ENCODE data around the gene SRBD1.

SRBD1 gene

DNA sequence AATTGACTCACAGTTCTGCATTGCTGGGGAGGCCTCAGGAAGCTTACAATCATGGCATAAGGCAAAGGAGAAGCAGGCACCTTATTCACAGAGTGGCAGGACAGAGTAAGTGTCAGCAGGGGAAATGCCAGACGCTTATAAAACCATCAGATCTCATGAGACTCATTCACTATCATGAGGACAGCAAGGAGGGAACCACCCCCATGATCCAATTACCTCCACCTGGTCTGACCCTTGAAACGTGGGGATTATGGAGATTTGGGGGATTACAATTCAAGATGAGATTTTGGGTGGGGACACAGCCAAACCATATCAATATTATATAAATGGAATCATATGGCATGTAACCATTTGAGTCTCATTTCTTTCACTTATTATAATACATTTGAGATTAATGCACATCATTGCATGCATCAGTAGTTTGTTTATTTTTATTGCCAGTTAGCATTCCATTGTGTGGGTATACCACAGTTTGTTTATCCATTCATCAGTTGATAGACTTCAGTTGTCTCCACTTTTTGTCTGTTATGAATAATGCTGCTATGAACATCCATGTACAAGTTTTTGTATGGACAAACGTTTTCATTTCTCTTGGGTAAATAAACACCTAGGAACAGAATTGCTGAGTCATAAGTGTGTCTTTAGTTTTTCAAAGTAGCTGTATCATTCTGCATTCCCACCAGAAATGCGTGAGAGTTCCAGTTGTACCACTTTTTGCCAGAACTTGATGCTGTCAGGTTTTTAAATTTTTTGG, 5.8 kb upstream of the SRBD1 start:
- peaks cover 3% of the 10 kb centered on the region for H3K27me3 Mint-ChIP-seq
- H3K4me3 Mint-ChIP-seq = no peak overlapping the region
- H3K4me1 Mint-ChIP-seq = no peaks in the 10 kb centered on the region
- H3K27ac Mint-ChIP-seq = no peak overlapping the region
- no peaks in the 10 kb centered on the region for H3K9me3 Mint-ChIP-seq
- H3K36me3 Mint-ChIP-seq = no peaks in the 10 kb centered on the region

DNA sequence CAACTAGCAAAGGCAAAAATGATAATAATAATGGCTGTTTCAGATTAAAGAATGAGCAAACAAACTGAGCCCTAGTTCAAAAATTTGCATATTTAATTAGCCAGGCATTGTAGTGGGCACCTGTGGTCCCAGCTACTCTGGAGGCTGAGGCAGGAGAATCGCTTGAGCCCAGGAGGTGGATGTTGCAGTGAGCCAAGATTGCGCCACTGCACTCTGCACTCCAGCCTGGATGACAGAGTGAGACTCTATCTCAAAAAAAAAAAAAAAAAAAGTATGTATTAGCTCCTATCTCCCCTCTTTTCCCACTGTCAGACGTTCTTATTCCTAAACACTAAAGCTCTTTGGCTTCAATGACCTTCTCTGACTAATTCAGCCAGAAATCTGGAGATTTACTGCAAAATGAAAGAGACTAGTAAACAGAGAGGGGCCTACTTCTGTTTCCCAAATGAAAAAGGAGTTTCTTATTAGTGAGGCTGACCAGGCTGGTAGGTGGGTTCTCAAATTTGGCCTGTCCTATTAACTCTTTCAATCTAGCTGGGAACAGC, 3.9 kb upstream of the SRBD1 start:
- Mint-ChIP-seq H3K9me3 (no peaks in the 10 kb centered on the region), H3K27ac (no peak overlapping the region), H3K36me3 (no peaks in the 10 kb centered on the region)

DNA sequence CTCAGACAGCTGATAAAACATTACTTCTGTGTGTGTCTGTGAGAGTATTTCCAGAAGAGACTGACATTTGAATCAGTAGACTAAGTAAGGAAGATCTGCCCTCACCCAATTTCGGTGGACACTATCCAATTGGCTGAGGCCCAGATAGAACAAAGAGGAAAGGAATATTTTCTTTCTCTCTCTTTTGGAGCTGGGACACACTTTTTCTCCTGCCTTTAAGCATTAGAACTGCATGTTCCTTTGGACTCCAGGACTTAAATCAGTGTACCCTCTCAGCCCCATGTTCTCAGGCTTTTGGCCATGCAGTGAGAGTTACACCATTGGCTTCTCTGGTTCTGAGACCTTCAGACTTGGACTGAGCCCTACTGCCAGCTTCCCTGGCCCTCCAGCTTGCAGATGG, 3.3 kb upstream of the SRBD1 start:
- peaks cover 17% of the 10 kb centered on the region for H3K4me1 Mint-ChIP-seq

More for the DNA sequence above, 3.9 kb upstream of the SRBD1 start:
- no peaks in the 10 kb centered on the region for H3K27me3 Mint-ChIP-seq
- H3K4me3 Mint-ChIP-seq = no peak overlapping the region
- H3K4me1 Mint-ChIP-seq = peaks cover 11% of the 10 kb centered on the region

DNA sequence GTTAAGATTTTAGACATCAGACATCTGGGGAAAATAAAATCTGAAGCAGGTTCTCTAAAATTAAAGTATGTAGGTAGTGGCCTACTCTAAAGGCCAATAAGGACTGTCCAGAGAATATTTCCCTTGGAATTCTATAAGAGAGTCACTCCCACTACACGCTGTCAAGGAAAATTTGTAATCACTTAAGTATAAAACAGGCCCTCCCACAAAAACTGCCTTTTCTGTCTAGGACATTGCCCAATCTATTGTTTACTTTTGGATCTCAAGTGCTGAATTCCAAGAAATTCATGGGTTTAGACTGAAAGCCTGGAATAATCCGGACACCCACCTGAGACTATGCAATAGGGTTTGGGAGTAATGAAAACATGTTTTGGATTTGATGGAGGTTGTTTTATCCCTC, 1.7 kb upstream of the SRBD1 start:
- Mint-ChIP-seq H3K4me3 (no peak overlapping the region), H3K9me3 (no peaks in the 10 kb centered on the region), H3K27me3 (no peaks in the 10 kb centered on the region), H3K27ac (peak overlapping the region; percentile 11), H3K36me3 (no peaks in the 10 kb centered on the region), H3K4me1 (peaks cover 29% of the 10 kb centered on the region)

More for the DNA sequence above, 3.3 kb upstream of the SRBD1 start:
- H3K4me3 Mint-ChIP-seq = no peak overlapping the region
- H3K27me3 Mint-ChIP-seq = no peaks in the 10 kb centered on the region
- H3K27ac Mint-ChIP-seq = no peak overlapping the region
- H3K36me3 Mint-ChIP-seq = no peaks in the 10 kb centered on the region
- no peaks in the 10 kb centered on the region for H3K9me3 Mint-ChIP-seq

DNA sequence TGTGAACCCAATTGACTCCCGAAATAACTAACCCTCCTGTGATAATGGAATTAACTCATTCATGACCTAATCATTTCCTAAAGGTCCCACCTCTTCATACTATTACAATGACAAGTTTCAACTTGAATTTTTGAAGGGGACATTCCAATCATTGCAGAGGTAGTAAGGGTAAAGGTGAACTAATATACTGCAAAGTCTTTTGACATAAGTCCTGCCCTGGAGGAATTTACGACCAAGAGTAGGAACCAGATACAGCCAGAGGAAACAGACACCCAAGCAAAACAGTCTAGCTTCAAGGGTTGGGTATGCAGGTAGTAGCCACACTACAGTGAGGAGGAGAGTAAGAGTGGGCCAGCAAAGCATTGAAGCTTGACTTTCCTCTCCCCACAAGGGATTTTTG, 1.2 kb upstream of the SRBD1 start:
- H3K27ac Mint-ChIP-seq = no peak overlapping the region
- peaks cover 31% of the 10 kb centered on the region for H3K4me1 Mint-ChIP-seq
- H3K4me3 Mint-ChIP-seq = no peak overlapping the region
- H3K9me3 Mint-ChIP-seq = no peaks in the 10 kb centered on the region
- H3K36me3 Mint-ChIP-seq = no peaks in the 10 kb centered on the region
- H3K27me3 Mint-ChIP-seq = no peaks in the 10 kb centered on the region

DNA sequence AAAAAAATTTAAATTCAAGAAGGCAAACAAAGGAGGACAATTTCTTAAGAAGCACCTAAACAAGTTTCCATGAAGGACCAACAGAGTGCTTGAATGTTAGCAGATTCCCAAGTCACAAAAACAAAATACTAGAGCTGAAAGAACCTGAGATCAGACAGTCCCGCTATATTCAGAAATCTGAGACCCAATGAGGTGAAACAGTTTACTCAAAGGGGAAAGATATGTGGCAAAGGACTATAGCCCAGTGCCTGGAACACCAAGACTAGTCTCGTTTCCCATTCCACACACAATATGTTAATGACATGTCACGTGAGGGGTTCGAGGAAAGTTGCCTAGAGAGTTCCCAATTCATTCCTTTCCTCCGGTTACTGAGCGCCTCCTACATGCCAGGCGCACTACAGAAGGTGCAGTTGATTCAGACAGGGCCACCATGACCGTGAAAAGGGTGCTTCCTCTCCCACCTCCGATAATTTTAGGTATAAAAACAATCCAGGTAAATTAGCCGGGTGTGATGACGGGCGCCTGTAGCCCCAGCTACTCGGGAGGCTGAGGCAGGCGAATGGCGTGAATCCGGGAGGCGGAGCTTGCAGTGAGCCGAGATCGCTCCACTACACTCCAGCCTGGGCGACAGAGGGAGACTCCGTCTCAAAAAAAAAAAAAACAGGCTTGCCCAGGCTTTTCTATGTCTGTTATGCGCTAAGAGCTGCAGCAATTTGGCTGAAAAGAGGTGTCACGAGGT, 617 bp downstream of the SRBD1 start:
- Mint-ChIP-seq H3K4me1 (peaks cover 35% of the 10 kb centered on the region), H3K9me3 (no peaks in the 10 kb centered on the region), H3K36me3 (no peaks in the 10 kb centered on the region), H3K27ac (peak overlapping the region; percentile 96), H3K27me3 (no peaks in the 10 kb centered on the region), H3K4me3 (peak overlapping the region; percentile 97)

DNA sequence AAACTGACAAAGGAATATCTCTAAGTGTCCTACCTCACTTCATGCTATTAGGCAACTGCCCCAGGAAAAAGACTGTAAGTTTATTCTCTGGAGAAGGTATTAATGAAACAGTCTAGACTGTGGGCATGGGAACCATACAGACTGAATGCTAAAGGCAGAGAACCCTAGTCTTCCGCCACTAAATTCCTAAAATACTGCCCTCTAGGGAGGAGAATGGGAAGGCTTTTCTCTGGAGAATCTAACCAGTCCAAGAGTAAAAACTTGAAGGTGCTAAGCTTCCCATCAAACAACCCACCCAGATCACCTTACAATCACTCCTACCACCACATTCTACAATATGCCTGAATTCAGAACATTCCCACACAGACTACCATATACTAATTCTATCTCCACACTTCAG, 3.4 kb downstream of the SRBD1 start:
- H3K27ac Mint-ChIP-seq = no peak overlapping the region
- peaks cover 35% of the 10 kb centered on the region for H3K4me1 Mint-ChIP-seq
- no peaks in the 10 kb centered on the region for H3K27me3 Mint-ChIP-seq
- H3K9me3 Mint-ChIP-seq = no peaks in the 10 kb centered on the region
- no peak overlapping the region for H3K4me3 Mint-ChIP-seq
- H3K36me3 Mint-ChIP-seq = peaks cover 11% of the 10 kb centered on the region

DNA sequence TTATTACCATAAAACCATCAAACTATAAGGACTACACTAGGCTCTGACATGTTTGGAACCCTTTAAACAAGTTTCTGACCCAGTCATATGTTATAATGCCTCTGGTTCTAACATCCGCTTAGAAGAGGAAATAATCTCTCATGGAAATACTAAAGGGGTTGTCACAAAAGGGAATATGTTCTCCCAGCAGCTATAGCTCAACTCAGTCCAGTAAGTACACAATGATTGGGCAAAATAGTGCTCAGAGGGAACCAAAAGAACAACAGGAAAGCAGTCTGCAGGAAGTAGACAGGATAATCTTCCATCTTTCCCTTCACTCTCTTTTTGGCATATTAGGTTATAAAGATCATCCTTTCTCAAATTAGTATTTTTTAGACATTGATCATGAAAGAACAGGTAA, 4.3 kb downstream of the SRBD1 start:
- H3K4me1 Mint-ChIP-seq = peaks cover 35% of the 10 kb centered on the region
- no peak overlapping the region for H3K4me3 Mint-ChIP-seq
- H3K36me3 Mint-ChIP-seq = peaks cover 15% of the 10 kb centered on the region
- H3K27me3 Mint-ChIP-seq = no peaks in the 10 kb centered on the region
- no peaks in the 10 kb centered on the region for H3K9me3 Mint-ChIP-seq
- H3K27ac Mint-ChIP-seq = no peak overlapping the region

DNA sequence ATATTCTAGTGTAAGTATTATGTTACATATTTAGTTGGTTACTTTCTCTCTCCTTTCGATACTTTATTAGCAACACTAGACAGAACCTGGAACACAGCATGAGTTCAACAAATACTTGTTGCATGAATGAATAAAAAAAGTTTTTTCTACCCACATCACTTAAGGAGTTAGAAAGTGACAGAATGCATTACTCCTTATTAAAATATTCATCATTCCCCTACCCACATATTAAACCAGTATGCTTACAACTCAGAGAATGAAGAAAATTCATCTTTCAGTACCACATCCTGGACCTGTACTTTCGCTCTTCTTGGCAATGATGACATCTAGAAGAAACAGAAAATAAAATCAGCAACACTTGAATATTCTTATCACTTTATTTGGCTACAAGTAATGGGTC, 6.0 kb downstream of the SRBD1 start:
- no peak overlapping the region for H3K27ac Mint-ChIP-seq
- H3K4me1 Mint-ChIP-seq = peaks cover 26% of the 10 kb centered on the region
- H3K9me3 Mint-ChIP-seq = no peaks in the 10 kb centered on the region
- no peaks in the 10 kb centered on the region for H3K27me3 Mint-ChIP-seq
- peaks cover 23% of the 10 kb centered on the region for H3K36me3 Mint-ChIP-seq
- H3K4me3 Mint-ChIP-seq = no peak overlapping the region

DNA sequence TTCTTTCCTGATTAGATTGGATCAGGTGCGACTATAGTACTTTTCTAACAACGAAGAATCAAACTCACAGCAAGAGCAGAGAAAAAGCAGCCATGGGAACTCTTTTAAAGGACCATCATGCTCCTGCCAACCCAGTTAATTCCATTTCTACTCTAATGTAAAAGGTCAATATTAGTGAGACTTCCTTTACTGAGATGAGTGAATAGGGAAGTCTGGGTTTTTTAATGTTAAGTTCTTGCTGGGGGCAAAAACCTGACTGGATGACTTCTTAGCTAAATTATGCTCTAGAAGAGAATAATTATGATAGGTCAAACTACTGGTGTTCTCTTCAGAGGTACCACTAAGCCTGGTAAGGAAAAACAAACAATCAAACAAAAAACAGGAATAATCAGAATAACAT, 8.4 kb downstream of the SRBD1 start:
- no peak overlapping the region for H3K27ac Mint-ChIP-seq

DNA sequence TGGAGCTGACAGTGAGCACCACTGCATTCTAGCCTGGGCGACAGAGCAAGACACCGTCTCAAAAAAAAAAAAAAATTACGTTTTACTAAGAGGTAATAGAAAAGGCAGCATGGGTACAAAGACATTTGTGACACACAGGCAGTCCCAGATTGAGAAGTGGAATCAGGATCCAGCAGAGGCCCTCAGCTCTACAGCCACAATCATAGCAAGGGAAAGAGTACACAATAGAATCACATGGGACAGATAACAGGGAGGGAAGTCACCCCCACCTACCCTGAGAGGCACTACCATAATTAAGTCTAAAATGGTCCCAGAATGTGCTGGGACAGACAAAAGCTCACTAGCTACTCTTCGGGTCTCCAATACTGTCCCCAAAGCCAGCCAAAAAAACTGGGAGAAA, 12.5 kb downstream of the SRBD1 start:
- Mint-ChIP-seq H3K9me3 (no peaks in the 10 kb centered on the region), H3K4me3 (no peak overlapping the region), H3K27ac (no peak overlapping the region), H3K36me3 (peaks cover 40% of the 10 kb centered on the region), H3K27me3 (no peaks in the 10 kb centered on the region), H3K4me1 (peaks cover 11% of the 10 kb centered on the region)

More for the DNA sequence above, 8.4 kb downstream of the SRBD1 start:
- Mint-ChIP-seq H3K36me3 (peaks cover 39% of the 10 kb centered on the region), H3K4me1 (peaks cover 9% of the 10 kb centered on the region), H3K9me3 (no peaks in the 10 kb centered on the region), H3K27me3 (no peaks in the 10 kb centered on the region), H3K4me3 (no peak overlapping the region)

DNA sequence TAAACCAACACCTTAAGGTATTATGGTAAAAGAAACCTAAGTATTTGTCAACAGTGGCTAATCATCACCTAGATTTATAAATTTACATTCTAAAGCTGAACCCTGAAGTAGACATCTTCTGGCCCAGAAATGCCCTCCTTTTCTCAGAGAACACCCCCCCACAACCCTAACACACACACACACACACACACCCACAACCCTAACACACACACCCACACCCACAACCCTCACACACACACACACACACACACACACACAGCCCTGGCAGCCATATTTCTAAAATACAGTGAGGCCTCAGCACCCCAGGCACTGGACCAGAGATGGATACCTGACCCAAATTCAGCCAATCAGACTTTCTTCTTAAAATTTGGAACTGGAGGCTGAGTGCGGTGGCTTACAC, 14.3 kb downstream of the SRBD1 start:
- H3K4me3 Mint-ChIP-seq = no peak overlapping the region
- H3K27me3 Mint-ChIP-seq = no peaks in the 10 kb centered on the region
- H3K9me3 Mint-ChIP-seq = no peaks in the 10 kb centered on the region
- H3K27ac Mint-ChIP-seq = no peak overlapping the region
- H3K36me3 Mint-ChIP-seq = peaks cover 42% of the 10 kb centered on the region
- peaks cover 11% of the 10 kb centered on the region for H3K4me1 Mint-ChIP-seq

DNA sequence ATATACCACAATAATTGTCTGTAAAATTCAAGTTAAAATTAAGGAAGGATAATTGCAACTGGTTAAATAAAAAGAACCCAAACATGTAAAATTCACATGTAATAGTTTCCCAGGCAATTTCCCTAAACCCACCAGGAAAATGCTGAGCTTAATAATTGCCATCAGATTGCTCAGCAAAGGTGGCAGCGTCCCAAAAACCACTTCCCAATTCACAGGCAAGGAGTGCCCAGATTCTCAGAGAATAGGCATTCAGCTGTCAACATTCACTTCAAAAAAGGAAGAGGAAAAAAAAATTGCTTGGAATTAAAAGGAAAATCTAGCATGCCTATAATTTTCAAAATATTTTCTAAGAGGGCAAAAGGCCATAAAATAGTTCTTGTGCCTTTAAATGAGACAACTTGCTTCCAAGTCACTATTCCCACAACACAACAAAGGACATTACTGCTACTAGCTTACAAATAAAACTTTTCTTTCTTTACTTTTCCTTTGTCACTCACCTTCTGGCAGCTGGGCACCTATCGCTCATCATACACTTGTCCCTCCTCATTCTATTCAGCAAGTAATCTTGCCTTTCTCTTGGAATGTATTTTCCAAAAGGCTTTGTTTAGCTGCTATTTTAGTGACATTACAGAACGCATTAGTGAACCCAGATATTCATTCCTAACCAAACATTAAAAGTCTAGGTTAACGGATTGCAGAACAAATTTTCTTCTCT, 15.2 kb downstream of the SRBD1 start:
- Mint-ChIP-seq H3K27ac (no peak overlapping the region), H3K4me1 (peaks cover 18% of the 10 kb centered on the region), H3K9me3 (no peaks in the 10 kb centered on the region), H3K36me3 (peaks cover 45% of the 10 kb centered on the region), H3K27me3 (no peaks in the 10 kb centered on the region), H3K4me3 (no peak overlapping the region)

DNA sequence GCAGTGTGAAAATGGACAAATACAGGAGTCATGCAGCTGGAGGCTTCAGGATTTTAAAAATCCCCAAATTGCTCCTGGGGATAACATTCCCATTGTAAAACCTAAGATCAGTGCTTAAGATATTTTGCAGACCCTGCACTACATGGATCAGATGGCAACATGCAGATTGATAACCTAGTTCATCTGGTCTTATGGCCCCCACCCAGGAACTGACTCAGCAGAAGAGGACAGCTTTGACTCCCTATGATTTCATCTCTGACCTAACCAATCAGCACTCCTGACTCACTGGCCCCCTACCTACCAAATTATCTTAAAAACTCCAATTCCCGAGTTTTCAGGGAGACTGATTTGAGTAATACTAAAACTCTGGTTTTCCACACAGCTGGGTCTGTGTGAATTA, 20.0 kb downstream of the SRBD1 start:
- Mint-ChIP-seq H3K4me1 (peaks cover 41% of the 10 kb centered on the region), H3K4me3 (no peak overlapping the region), H3K36me3 (peaks cover 27% of the 10 kb centered on the region), H3K9me3 (no peaks in the 10 kb centered on the region), H3K27me3 (no peaks in the 10 kb centered on the region), H3K27ac (no peak overlapping the region)

DNA sequence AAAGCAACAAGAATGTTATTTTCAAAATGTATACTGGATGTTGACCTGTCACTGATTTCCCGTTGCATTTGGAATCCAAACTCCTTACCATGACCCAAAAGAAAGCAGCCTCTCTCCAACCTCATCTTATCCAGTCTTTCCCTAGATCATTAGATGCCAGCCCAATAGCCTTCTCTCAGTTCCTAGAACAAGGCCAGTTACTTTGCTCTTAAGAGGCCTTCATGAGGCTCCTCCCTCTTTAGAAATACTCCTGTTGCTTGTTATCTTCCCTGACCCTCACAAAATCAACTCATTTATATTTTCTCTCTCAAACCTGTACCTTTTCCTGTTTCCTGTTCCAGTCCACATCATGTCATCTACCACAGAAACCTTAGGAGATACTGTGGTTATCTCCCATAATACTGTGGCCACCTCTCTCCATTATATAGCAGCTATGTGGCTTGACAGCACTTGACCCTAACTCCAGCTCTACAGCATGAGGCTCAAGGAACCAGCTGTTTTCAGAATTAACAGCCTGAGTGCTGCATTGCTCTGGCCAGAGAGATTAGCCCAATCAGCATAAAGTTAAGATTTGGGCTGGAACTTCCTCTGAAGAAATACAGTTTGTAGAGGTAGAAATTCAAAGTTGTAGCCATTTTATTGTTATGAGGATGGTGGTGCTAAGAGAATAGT, 22.8 kb downstream of the SRBD1 start:
- H3K4me3 Mint-ChIP-seq = no peak overlapping the region
- H3K27ac Mint-ChIP-seq = peak overlapping the region; percentile 10
- peaks cover 36% of the 10 kb centered on the region for H3K4me1 Mint-ChIP-seq
- H3K36me3 Mint-ChIP-seq = peaks cover 21% of the 10 kb centered on the region
- H3K27me3 Mint-ChIP-seq = no peaks in the 10 kb centered on the region
- H3K9me3 Mint-ChIP-seq = no peaks in the 10 kb centered on the region
